HepG2 (cell line): ENCODE results near the gene GRIN3B. TPM values are rescaled to one million over a fixed set of nuclear protein-coding genes. Genes with fewer than 3 reads are reported as not detected.

Experiments
- CEBPB ChIP-seq: IDR thresholded peaks from 2 replicates; pipeline ENCODE4 v1.6.1; 2011; ENCODE audit warnings: low read depth, low read length, improper control_type of control experiment, borderline replicate concordance
- FOSL2 ChIP-seq: sonication (generic); formaldehyde crosslinking; IDR thresholded peaks from 2 replicates; pipeline ENCODE4 v1.4.0; 2020; ENCODE audit warnings: missing genetic modification reagents
- GFI1 ChIP-seq: sonication (generic); formaldehyde crosslinking; IDR thresholded peaks from 2 replicates; pipeline ENCODE4 v1.5.0; 2020; ENCODE audit warnings: missing genetic modification reagents, mild to moderate bottlenecking, borderline replicate concordance
- HMGXB4 ChIP-seq, 2 experiments: sonication (generic) in 1 of 2; formaldehyde crosslinking in 1 of 2; IDR thresholded peaks; 2 replicates each; pipeline versions ENCODE4 v1.4.0 to v1.6.1; 2018 to 2020; ENCODE audit warnings: missing genetic modification reagents in 2 of 2, borderline replicate concordance in 1 of 2, low read depth in 1 of 2, mild to moderate bottlenecking in 1 of 2, missing biosample characterization in 1 of 2
- MAF1 ChIP-seq: sonication (generic); formaldehyde crosslinking; IDR thresholded peaks from 2 replicates; pipeline ENCODE4 v1.5.0; 2020; ENCODE audit warnings: missing genetic modification reagents, borderline replicate concordance
- ZBTB38 ChIP-seq: sonication (generic); formaldehyde crosslinking; IDR thresholded peaks from 2 replicates; pipeline ENCODE4 v1.5.1; 2020; ENCODE audit warnings: mild to moderate bottlenecking, missing genetic modification reagents
- ZNF121 ChIP-seq: sonication (generic); formaldehyde crosslinking; IDR thresholded peaks from 2 replicates; pipeline ENCODE4 v1.5.0; 2020; ENCODE audit warnings: mild to moderate bottlenecking, missing genetic modification reagents
- ZNF546 ChIP-seq: sonication (generic); formaldehyde crosslinking; conservative IDR thresholded peaks from 2 replicates; pipeline ENCODE4 v1.8.1; 2023; ENCODE audit warnings: mild to moderate bottlenecking, missing genetic modification reagents
- ZNF770 ChIP-seq: sonication (generic); formaldehyde crosslinking; IDR thresholded peaks from 2 replicates; pipeline ENCODE4 v1.5.0; 2020; ENCODE audit warnings: mild to moderate bottlenecking, missing genetic modification reagents
- ZSCAN12 ChIP-seq: sonication (generic); formaldehyde crosslinking; IDR thresholded peaks from 2 replicates; pipeline ENCODE4 v1.9.0; 2021; ENCODE audit warnings: mild to moderate bottlenecking, missing genetic modification reagents
- polyA plus RNA-seq, 8 experiments: library from polyadenylated mRNA; depleted of rRNA in 3 of 8; stranded (reverse) in 7 of 8; unstranded in 1 of 8; fragments of >200 nt; fragmentation: Illumina TruSeq in 4 of 8; extraction: Trizol in 4 of 8; gene quantifications; 2 replicates each; pipeline versions ENCODE4 v1.2.1 to v1.2.3, GENCODE V29; 2011 to 2016; ENCODE audit warnings: low read depth in 4 of 8, missing spikeins in 1 of 8, mixed read lengths in 1 of 8; ENCODE audit not compliant: insufficient read depth in 1 of 8
- total RNA-seq, 5 experiments: library from RNA; depleted of rRNA; stranded (reverse); fragments of >200 nt; fragmentation: Illumina TruSeq; extraction: Trizol; gene quantifications; 2 replicates each; pipeline ENCODE4 v1.2.3, GENCODE V29; 2016; ENCODE audit warnings: low read depth in 1 of 5
- TF ChIP-seq, protein P1 (sequence below): sonication (generic); formaldehyde crosslinking; IDR thresholded peaks from 2 replicates; pipeline ENCODE4 v1.4.0; 2020; ENCODE audit warnings: mild to moderate bottlenecking, missing genetic modification reagents
- TF ChIP-seq, protein P2 (sequence below): sonication (generic); formaldehyde crosslinking; IDR thresholded peaks from 2 replicates; pipeline ENCODE4 v1.5.1; 2020; ENCODE audit warnings: missing genetic modification reagents, mild to moderate bottlenecking, borderline replicate concordance
- TF ChIP-seq, protein P3 (sequence below): sonication (generic); formaldehyde crosslinking; IDR thresholded peaks from 2 replicates; pipeline ENCODE4 v1.5.0; 2020; ENCODE audit warnings: mild to moderate bottlenecking, missing genetic modification reagents, borderline replicate concordance

The GRIN3B gene
- total and polyA plus RNA-seq, 2 of the 13 experiments (the other 11 are each of a cell fraction or from before 2014, with no cell fraction given): 0.07 to 0.20 TPM

GRCh38 chr19:1039646-1040475 lies 39.6 kb downstream of the GRIN3B start, which contains the start of gene ABCA7 (continued):
- TF ChIP-seq ZBTB38 (CRISPR knock-in tag) (peak; percentile 26; the same call in 1 of the 2 replicates), MAF1 (CRISPR knock-in tag) (no peak), ZNF770 (CRISPR knock-in tag) (no peak; the same call in 1 of the 2 replicates), ZNF121 (peak; percentile 82), ZSCAN12 (no peak), GFI1 (CRISPR knock-in tag) (no peak), ZNF546 (no peak), HMGXB4 (CRISPR knock-in tag; IDR thresholded peaks at IDR 0.05; ENCODE audit: borderline replicate concordance in 1 of 2, low read depth in 1 of 2) (0 out of 4 replicates have a peak, but pooled peaks of 1 of the 2 experiments have one; percentile 68), CEBPB (no peak), FOSL2 (peak; percentile 21)
- TF ChIP-seq, protein P1, sequence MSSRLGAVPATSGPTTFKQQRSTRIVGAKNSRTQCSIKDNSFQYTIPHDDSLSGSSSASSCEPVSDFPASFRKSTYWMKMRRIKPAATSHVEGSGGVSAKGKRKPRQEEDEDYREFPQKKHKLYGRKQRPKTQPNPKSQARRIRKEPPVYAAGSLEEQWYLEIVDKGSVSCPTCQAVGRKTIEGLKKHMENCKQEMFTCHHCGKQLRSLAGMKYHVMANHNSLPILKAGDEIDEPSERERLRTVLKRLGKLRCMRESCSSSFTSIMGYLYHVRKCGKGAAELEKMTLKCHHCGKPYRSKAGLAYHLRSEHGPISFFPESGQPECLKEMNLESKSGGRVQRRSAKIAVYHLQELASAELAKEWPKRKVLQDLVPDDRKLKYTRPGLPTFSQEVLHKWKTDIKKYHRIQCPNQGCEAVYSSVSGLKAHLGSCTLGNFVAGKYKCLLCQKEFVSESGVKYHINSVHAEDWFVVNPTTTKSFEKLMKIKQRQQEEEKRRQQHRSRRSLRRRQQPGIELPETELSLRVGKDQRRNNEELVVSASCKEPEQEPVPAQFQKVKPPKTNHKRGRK: no peak
- TF ChIP-seq, protein P2, sequence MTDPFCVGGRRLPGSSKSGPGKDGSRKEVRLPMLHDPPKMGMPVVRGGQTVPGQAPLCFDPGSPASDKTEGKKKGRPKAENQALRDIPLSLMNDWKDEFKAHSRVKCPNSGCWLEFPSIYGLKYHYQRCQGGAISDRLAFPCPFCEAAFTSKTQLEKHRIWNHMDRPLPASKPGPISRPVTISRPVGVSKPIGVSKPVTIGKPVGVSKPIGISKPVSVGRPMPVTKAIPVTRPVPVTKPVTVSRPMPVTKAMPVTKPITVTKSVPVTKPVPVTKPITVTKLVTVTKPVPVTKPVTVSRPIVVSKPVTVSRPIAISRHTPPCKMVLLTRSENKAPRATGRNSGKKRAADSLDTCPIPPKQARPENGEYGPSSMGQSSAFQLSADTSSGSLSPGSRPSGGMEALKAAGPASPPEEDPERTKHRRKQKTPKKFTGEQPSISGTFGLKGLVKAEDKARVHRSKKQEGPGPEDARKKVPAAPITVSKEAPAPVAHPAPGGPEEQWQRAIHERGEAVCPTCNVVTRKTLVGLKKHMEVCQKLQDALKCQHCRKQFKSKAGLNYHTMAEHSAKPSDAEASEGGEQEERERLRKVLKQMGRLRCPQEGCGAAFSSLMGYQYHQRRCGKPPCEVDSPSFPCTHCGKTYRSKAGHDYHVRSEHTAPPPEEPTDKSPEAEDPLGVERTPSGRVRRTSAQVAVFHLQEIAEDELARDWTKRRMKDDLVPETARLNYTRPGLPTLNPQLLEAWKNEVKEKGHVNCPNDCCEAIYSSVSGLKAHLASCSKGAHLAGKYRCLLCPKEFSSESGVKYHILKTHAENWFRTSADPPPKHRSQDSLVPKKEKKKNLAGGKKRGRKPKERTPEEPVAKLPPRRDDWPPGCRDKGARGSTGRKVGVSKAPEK (CRISPR knock-in tag): no peak
- TF ChIP-seq, protein P3, sequence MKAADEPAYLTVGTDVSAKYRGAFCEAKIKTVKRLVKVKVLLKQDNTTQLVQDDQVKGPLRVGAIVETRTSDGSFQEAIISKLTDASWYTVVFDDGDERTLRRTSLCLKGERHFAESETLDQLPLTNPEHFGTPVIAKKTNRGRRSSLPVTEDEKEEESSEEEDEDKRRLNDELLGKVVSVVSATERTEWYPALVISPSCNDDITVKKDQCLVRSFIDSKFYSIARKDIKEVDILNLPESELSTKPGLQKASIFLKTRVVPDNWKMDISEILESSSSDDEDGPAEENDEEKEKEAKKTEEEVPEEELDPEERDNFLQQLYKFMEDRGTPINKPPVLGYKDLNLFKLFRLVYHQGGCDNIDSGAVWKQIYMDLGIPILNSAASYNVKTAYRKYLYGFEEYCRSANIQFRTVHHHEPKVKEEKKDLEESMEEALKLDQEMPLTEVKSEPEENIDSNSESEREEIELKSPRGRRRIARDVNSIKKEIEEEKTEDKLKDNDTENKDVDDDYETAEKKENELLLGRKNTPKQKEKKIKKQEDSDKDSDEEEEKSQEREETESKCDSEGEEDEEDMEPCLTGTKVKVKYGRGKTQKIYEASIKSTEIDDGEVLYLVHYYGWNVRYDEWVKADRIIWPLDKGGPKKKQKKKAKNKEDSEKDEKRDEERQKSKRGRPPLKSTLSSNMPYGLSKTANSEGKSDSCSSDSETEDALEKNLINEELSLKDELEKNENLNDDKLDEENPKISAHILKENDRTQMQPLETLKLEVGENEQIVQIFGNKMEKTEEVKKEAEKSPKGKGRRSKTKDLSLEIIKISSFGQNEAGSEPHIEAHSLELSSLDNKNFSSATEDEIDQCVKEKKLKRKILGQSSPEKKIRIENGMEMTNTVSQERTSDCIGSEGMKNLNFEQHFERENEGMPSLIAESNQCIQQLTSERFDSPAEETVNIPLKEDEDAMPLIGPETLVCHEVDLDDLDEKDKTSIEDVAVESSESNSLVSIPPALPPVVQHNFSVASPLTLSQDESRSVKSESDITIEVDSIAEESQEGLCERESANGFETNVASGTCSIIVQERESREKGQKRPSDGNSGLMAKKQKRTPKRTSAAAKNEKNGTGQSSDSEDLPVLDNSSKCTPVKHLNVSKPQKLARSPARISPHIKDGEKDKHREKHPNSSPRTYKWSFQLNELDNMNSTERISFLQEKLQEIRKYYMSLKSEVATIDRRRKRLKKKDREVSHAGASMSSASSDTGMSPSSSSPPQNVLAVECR: peak; percentile 82; the same call in 1 of the 2 replicates
